Stimulated activated naive CD8-positive, alpha-beta T cell treated with anti-CD3 and anti-CD28 coated beads, Interleukin-15, amount 100 ng/mL, for 72 hours (primary cell): ENCODE data around the gene ARL8B.
"Not testable (repeated sequence)": the region's sequence is repeated elsewhere in the genome, so short reads cannot be mapped to it uniquely, and the experiment has no call there.

Source experiments
- ATAC-seq: fragments of 150-1000 bp; cut with Tn5 transposase; 2 replicates; pipeline ENCODE4 v1.10.0; 2021; ENCODE audit warnings: mild to moderate bottlenecking, moderate library complexity
- DNase-seq, 2 donors: peaks; one replicate each; pipeline ENCODE4 v3.0.0; 2021 to 2022
- H3K27ac Mint-ChIP-seq, 2 donors: one replicate each; pipeline ENCODE4 v1.8.0; 2022; ENCODE audit warnings: mild to moderate bottlenecking in 2 of 2, mixed read lengths in 2 of 2, moderate library complexity in 2 of 2
- H3K27me3 Mint-ChIP-seq: one replicate; pipeline ENCODE4 v1.8.0; 2022; ENCODE audit warnings: mixed read lengths
- H3K4me1 Mint-ChIP-seq: one replicate; pipeline ENCODE4 v1.8.0; 2022; ENCODE audit warnings: mild to moderate bottlenecking, mixed read lengths
- H3K4me3 Mint-ChIP-seq, 2 donors: one replicate each; pipeline ENCODE4 v1.8.0; 2022; ENCODE audit warnings: mild to moderate bottlenecking in 2 of 2, mixed read lengths in 2 of 2, moderate library complexity in 1 of 2
- H3K9me3 Mint-ChIP-seq, 2 donors: one replicate each; pipeline ENCODE4 v1.8.0; 2022; ENCODE audit warnings: mixed read lengths in 2 of 2

The ARL8B gene

DNA sequence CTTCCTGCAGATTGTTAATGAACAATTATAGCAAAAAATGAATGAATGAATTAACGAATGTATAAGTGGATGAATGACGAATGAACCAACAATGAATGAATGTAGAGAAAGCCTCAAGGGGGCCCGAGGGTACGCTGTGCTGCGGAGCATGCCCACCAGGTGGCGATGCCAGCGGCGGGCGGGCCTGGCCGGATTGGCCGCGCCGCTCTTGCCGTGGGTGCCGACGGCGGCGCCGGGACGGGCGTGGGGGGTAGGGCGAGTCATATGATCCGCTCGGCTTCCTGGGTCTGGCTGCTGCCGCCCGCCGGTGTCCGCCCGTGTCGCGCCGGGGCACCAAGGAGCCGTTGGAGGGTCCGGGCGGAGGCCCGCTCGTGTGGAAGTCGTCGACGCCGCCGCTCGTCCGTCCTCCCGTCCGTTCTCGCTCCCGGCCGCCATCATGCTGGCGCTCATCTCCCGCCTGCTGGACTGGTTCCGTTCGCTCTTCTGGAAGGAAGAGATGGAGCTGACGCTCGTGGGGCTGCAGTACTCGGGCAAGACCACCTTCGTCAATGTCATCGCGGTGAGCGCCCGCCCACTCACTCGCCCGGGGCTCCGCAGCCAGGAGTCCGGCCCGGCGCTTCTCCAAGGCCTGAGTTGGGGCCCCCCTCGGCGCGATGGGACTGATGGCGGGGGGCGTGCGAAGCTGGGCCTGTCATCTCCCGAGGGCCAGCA lies at the start of gene ARL8B:
Gene ARL8B, plus strand, starts transcription at position 263 of the 711 bp plus-strand sequence. Its CDS starts 174 bp downstream, at position 437.
- Mint-ChIP-seq H3K27ac (peak within 1 kb of the TSS; percentile 97 to 99), H3K4me3 (peak within 1 kb of the TSS; percentile 83 to 99), H3K9me3 (no peaks in the 10 kb centered on the region), H3K4me1 (peaks cover 41% of the 10 kb centered on the region), H3K27me3 (no peaks in the 10 kb centered on the region)
- DNase-seq, result peak; percentile 94 to 95
- ATAC-seq, result peak; percentile 98

DNA sequence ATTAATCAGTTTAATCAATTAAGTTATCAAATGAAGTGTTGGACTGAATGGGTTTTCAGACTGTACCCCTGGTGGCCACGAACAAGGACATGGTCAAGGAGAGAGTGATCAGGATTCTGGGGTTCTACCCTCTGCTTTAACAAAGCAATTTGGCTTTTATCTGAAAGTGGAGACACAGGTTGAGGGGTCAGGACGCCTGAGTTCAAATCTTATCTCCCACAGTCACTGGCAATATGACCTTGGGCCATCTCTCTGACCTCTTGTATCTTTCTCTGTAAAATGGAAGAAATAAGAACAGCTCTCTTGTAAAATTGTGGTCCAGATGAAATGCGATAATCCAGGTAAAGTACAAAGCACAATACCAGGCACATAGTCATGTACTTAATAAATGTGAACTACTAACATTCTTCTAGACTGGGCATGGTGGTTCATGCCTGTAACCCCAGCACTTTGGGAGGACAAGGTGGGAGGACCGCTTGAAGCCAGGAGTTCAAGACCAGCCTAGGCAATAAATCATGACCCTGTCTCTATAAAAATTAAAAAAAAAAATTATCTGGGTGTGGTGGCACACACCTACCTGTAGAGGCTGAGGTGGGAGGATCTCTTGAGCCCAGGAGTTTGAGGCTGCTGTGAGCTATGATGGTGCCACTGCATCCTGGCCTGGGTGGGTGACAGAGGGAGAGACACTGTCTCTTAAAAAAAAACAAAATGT lies 48.6 kb upstream of the ARL8B start:
- H3K4me1 Mint-ChIP-seq, result no peaks in the 10 kb centered on the region
- H3K9me3 Mint-ChIP-seq, result no peaks in the 10 kb centered on the region
- DNase-seq, result no peak

DNA sequence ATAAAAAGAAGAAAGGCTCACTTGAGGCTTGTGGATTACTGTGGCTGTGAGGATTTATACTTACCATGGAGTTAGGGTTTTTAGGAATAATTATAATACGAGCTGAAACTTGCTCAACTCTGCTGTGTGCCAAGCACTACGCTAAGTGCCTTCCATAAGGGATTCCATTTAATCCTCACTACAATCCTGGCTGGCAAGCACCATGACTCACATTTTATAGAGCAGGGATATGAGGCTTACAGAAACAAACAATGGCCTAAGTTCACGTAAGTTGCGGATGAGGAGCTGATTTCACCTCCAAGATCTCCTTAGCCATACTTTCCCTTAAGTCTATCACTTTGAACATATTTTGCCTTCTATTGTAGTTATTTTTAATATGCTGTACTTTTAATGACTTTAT lies 43.9 kb upstream of the ARL8B start:
- H3K27me3 Mint-ChIP-seq, result peaks cover 21% of the 10 kb centered on the region
- no peaks in the 10 kb centered on the region for H3K4me1 Mint-ChIP-seq
- ATAC-seq (no peak), DNase-seq (no peak)
- H3K4me3 Mint-ChIP-seq, result no peak overlapping the region
- H3K9me3 Mint-ChIP-seq, result no peaks in the 10 kb centered on the region
- H3K27ac Mint-ChIP-seq, result no peak overlapping the region

More for the DNA sequence above, 48.6 kb upstream of the ARL8B start:
- no peak overlapping the region for H3K4me3 Mint-ChIP-seq
- peaks cover 21% of the 10 kb centered on the region for H3K27me3 Mint-ChIP-seq
- no peak for ATAC-seq
- no peak overlapping the region for H3K27ac Mint-ChIP-seq

DNA sequence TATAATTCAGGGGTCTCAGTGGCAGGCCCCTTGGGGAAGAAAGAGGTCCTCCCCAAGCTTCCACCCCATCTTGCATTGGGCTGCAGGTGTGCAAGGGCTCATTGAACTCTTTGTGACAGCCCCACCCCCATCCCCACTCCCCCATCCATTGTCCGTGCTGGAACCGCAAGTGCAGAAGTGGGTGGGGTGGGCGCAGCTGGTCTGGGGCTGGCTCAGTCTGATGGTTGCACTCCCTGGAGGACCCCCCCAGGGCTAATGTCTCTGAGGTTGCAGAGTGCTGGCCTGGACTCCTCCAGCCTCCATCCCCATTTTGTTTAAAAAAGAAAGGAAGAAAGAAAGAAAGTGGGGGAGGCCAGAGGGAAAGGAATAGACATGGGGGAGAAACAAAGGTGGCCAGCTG lies 42.3 kb upstream of the ARL8B start:
- H3K4me1 Mint-ChIP-seq, result no peaks in the 10 kb centered on the region
- H3K27me3 Mint-ChIP-seq, result peaks cover 26% of the 10 kb centered on the region
- H3K9me3 Mint-ChIP-seq, result no peaks in the 10 kb centered on the region
- DNase-seq (no peak), ATAC-seq (no peak)
- H3K4me3 Mint-ChIP-seq, result no peak overlapping the region
- H3K27ac Mint-ChIP-seq, result no peak overlapping the region

DNA sequence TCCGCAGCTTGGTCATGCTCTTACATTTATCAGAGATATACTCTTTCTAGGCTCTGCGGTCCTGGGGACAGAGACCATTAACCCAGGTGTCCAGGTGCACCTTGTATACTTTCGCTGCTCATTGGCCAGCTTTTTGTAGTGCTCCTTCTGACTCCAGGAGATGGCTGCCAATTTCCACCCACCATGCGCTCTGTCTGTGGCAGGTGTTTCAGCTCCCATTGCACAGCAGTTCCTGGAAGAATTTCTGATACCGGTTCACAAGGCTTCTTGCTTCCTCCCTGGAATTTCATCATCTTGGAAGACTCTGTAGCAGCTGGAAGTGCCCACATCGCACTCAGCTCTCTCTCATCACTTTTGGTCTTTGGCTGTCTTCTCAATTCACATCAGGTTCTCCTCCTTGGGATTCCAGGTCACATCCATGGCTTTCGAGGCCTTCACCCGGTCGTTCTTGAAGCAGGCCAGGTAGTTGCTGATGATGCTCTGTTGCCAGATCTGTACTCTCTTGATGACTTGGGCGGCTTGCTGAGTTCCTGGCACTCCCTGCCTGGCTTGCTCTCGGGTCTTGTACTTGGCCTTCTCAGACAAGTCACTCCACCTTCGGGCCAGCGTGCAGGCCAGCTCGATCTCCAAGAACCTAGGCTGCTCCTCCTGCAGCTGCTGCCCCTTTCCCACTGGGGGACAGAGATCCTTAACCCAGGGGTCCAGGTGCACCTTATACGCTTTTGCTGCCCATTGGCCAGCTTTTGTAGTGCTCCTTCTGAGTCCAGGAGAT lies 41.1 kb upstream of the ARL8B start:
- no peak overlapping the region for H3K4me3 Mint-ChIP-seq
- peaks cover 26% of the 10 kb centered on the region for H3K27me3 Mint-ChIP-seq
- no peaks in the 10 kb centered on the region for H3K9me3 Mint-ChIP-seq
- ATAC-seq, result no peak
- H3K4me1 Mint-ChIP-seq, result no peaks in the 10 kb centered on the region
- no peak overlapping the region for H3K27ac Mint-ChIP-seq
- no peak for DNase-seq

DNA sequence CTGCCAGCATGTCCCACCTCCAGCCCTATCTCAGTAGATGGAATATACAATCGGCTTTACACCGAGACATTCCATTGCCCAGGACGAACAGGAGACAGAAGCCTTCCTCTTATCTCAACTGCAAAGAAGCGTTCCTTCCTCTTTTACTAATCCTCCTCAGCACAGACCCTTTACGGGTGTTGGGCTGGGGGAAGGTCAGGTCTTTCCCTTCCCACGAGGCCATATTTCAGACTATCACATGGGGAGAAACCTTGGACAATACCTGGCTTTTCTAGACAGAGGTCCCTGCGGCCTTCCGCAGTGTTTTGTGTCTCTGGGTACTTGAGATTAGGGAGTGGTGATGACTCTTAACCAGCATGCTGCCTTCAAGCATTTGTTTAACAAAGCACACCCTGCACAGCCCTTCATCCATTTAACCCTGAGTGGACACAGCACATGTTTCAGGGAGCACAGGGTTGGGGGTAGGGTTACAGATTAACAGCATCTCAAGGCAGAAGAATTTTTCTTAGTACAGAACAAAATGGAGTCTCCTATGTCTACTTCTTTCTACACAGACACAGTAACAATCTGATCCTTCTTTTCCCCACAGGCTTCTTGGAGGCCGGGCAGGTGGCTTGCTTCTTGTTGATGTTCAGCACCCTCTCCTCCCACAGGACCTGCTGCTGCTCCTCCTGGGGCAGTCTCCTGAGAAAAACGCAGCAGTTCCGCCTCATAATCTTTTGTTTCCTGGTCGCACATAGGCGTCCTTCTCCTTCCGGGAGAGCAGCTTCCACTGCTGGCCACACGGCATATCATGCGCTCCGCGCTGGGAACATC lies 39.9 kb upstream of the ARL8B start:
- not testable (repeated sequence) for DNase-seq, ATAC-seq

DNA sequence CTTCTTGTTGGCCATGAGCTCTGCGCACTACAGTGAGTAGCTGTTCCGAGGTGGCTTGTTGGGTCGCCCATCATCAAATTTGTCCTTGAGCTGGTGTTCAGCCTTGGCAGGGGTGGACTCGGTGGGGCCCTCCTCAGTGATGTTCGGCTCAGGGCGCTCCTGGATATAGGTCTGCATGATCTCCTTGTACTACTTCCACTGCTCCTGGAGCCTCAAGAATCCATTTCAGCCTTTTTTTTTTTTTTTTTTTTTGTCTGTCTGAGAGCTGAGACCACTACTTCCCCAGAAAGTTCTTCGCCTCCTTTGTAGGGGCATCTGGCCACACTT lies 39.3 kb upstream of the ARL8B start:
- no peaks in the 10 kb centered on the region for H3K4me1 Mint-ChIP-seq
- DNase-seq (no peak), ATAC-seq (no peak)
- H3K9me3 Mint-ChIP-seq, result no peaks in the 10 kb centered on the region
- no peak overlapping the region for H3K27ac Mint-ChIP-seq
- no peak overlapping the region for H3K4me3 Mint-ChIP-seq
- peaks cover 26% of the 10 kb centered on the region for H3K27me3 Mint-ChIP-seq

More for the DNA sequence above, 39.9 kb upstream of the ARL8B start:
- not testable (repeated sequence) for H3K27ac Mint-ChIP-seq, H3K4me1 Mint-ChIP-seq, H3K9me3 Mint-ChIP-seq, H3K4me3 Mint-ChIP-seq
- peaks cover 26% of the 10 kb centered on the region for H3K27me3 Mint-ChIP-seq

DNA sequence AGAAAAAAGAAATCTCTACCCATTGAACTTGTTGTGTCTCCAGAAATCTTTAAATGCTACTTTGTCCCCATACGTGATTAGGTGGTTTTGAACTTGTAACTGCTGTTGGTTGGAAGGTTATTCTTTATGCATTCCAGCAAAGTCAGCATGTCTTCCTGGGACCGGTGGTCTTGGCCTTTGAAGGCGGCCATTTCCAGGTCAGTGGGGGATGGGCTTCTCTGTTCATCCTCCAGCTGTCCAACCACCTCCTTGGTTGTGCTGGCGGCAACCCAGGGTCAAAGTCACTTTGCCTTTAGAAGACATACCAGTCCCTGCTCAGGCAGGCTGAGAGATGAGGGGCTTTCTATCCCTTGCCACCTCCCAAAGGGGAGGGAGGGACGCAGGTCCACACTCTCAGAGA lies 37.9 kb upstream of the ARL8B start:
- DNase-seq (no peak), ATAC-seq (no peak)
- H3K4me1 Mint-ChIP-seq, result no peaks in the 10 kb centered on the region
- H3K9me3 Mint-ChIP-seq, result no peaks in the 10 kb centered on the region
- H3K27me3 Mint-ChIP-seq, result peaks cover 26% of the 10 kb centered on the region
- H3K27ac Mint-ChIP-seq, result no peak overlapping the region
- no peak overlapping the region for H3K4me3 Mint-ChIP-seq

DNA sequence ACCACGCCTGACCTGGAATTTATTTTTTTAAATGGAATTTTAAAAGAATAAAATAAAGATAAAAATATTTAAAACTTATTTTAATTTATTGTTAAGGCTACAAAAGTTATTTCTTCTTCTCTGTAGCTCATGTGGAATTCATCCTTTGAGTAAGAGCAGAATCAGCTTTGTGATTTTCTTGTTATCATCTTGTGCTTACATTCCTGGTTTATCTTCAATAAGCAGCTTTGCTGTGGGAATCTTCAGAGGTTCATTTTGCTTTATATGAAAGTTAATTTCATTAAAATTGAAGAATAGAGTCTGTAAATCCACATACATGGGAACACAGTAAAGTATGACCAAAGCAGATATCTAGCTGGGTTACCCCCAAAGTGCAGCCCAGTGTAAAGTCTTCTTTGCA lies 35.4 kb upstream of the ARL8B start:
- H3K27ac Mint-ChIP-seq, result no peak overlapping the region
- no peaks in the 10 kb centered on the region for H3K4me1 Mint-ChIP-seq
- H3K4me3 Mint-ChIP-seq, result no peak overlapping the region
- peaks cover 14% of the 10 kb centered on the region for H3K27me3 Mint-ChIP-seq
- ATAC-seq (no peak), DNase-seq (no peak)
- no peaks in the 10 kb centered on the region for H3K9me3 Mint-ChIP-seq

DNA sequence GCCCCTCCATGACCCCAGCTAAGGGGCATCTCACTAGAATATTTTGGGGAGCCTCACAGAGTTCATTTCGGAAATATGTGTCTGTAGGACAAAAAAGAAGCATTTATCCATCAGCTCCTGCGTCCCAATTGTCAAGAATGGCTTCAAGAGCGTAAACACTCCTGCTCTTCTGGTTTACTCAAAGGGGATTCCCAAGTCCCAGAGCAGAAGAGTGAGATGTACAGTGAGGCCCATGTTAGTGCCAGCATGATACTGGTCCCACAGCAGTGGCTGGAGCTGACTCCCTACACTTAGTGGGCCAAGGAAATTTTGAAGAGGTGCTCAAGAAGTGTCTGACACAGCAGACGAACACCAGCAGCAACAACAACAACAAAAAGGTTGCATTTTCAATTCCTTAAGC lies 34.9 kb upstream of the ARL8B start:
- ATAC-seq (no peak), DNase-seq (no peak)
- H3K27ac Mint-ChIP-seq, result no peak overlapping the region
- no peak overlapping the region for H3K4me3 Mint-ChIP-seq
- no peaks in the 10 kb centered on the region for H3K4me1 Mint-ChIP-seq
- H3K9me3 Mint-ChIP-seq, result no peaks in the 10 kb centered on the region
- peaks cover 17% of the 10 kb centered on the region for H3K27me3 Mint-ChIP-seq

DNA sequence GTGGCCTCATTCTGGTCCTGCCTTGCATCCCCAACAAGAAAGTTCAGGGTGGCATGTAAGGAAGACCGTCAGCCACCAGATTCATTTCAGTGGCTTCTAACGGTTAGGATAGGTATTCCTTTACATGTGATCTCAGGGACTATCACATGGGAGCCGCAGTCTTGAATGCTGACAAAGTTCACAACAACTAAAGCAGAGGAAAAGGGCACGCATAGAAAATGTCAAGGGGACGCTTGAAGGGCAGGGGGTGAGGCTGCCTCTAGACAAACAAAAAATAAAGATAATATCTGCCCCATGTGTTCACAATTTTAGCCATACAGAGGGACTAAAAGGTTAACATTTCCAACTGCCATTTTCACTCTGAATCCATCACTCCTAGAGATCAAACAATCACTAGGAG lies 31.9 kb upstream of the ARL8B start:
- no peak overlapping the region for H3K4me3 Mint-ChIP-seq
- DNase-seq (no peak), ATAC-seq (no peak)
- no peaks in the 10 kb centered on the region for H3K9me3 Mint-ChIP-seq
- no peak overlapping the region for H3K27ac Mint-ChIP-seq
- H3K27me3 Mint-ChIP-seq, result peaks cover 7% of the 10 kb centered on the region
- no peaks in the 10 kb centered on the region for H3K4me1 Mint-ChIP-seq

DNA sequence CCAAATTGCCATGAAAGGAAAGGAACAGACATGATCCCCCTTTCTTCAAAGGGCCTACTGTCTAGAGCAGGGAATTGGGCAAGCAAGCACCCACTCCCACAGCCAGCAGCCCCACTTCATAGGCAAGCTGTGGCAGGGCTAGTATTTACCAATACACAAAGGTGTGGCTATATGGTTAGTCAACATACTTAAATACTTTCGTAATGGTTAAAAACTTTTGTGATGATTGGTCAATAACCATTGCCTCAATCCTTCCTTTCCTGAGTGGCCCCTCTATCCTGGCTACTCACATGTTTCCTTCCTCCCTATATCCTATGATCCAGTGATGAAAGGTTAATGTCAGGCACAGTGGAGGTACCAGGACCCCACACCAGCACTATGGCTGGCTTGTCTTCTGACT lies 30.1 kb upstream of the ARL8B start:
- peaks cover 9% of the 10 kb centered on the region for H3K4me1 Mint-ChIP-seq
- ATAC-seq (no peak), DNase-seq (no peak)
- no peak overlapping the region for H3K4me3 Mint-ChIP-seq
- H3K9me3 Mint-ChIP-seq, result no peaks in the 10 kb centered on the region
- H3K27me3 Mint-ChIP-seq, result peaks cover 25% of the 10 kb centered on the region
- H3K27ac Mint-ChIP-seq, result no peak overlapping the region

DNA sequence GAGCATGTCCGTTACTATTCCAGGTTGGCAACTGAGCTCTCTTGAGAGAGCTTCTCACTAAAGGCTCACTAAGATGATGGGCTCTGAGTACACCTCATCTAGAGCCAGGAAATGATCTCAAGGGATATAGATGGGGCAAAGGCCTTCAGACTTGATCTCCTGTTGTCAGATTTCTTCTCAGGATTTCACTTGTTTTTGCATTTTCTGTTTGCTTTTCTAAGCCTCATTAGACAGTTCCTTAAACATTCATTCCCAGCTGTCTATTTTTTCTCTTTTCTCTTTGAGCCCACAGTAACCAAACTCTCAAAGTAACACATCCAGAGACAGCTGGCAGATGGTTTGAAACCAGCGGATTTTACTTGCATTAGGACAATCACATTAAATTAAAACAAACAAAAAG lies 28.4 kb upstream of the ARL8B start:
- no peak for ATAC-seq
- Mint-ChIP-seq H3K4me1 (peaks cover 9% of the 10 kb centered on the region), H3K27me3 (peaks cover 41% of the 10 kb centered on the region), H3K4me3 (no peak overlapping the region), H3K9me3 (no peaks in the 10 kb centered on the region), H3K27ac (no peak overlapping the region)
- DNase-seq, result no peak

DNA sequence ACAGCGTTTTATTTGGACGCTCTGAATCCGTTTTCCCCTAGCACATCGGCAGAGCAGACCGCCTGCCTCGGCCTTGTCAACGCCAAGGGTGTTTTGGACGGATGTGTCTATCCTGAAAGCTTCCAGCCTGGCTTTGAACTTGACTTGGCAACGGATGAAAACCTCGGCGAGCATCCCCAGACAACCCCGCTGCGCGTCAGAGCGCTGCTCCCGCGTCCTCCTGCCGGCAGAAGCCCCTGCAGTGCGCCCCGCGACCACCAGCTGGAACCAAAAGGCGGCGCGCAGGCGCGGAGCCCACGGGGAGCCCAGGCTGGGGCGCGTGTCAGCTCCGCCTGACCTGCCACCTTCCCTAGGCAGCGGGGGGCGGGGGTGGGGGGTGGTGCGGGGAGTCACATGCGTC lies 26.2 kb upstream of the ARL8B start:
- Mint-ChIP-seq H3K4me3 (peak overlapping the region; percentile 64 to 75), H3K4me1 (peaks cover 9% of the 10 kb centered on the region), H3K27me3 (peaks cover 49% of the 10 kb centered on the region), H3K27ac (no peak overlapping the region), H3K9me3 (no peaks in the 10 kb centered on the region)
- ATAC-seq (peak; percentile 73), DNase-seq (peak; percentile 19 to 24)

DNA sequence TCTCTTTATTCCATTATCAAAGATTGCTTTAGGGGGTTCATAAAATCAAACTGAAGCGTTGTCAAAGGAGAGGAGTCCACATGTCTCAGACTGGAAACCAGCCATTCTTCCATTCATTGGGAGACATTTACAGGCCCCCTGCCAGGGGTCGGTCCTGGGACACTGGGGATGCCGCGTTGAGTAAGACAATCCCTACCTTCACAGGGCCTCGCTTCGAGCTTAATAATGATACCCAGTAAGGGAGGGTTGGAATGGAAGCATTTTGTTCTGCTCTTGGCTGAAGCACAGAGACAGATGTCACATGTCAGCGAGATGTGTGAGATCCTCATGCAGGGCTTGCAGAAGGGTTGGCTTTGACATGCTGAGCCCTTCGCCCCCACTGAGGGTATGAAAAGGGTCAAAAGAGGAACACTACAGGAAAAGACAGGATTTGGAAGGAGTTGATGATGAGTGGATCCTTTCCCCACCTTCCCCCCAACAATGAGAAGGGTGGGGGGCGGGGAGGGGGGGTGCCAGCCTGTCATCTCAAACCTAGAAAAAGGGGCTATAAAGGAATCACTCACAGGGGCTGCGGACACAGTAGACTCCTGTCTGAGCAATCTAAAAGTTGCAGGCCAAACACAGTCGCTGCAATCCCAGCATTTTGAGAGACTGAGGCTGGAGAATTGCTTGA lies 25.6 kb upstream of the ARL8B start:
- no peak for ATAC-seq
- DNase-seq, result no peak
- Mint-ChIP-seq H3K27ac (no peak overlapping the region), H3K9me3 (no peaks in the 10 kb centered on the region), H3K27me3 (peaks cover 49% of the 10 kb centered on the region), H3K4me3 (no peak overlapping the region), H3K4me1 (peaks cover 9% of the 10 kb centered on the region)
